HG02938 (cell line): ENCODE measurements around the gene PRRC2A.

Experiments
- ATAC-seq: cut with Tn5 transposase; IDR thresholded peaks from one replicate; pipeline ENCODE4 v1.9.1; 2021; ENCODE audit warnings: mild to moderate bottlenecking, moderate library complexity; ENCODE audit not compliant: unreplicated experiment

PRRC2A gene

DNA sequence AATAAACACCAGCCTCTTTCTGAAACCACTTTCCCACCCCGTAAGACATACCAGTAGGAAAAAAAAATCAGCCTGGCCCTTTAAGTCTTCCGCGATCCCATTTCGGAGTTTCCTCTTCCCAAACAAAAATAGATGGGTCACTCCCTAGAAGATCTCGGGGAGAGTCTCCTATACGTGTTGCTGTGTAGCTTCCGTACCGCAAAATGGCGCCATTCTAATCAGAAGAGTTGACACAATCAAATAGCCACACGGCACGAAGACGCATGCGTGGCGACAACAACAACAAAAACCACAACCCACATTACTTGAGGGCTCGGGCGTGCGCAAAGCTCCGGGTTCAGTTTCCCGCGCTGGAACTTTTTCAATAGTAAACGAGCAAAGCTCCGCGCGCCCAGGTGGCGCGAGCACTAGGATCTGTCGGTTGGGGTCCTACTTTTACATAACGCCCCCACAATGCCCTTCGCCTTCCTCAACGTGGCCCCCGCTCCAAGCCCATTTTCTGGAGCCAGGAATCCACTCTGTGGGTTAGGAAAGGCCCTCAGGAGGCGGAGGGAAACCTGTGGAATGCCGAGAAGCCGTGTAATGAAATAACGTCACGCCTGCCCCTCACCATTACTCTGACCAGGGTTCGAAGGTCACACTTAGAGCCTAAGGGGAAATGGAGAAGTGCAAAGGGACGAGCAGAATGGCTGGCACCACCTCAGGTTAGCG lies 44.4 kb downstream of the PRRC2A start, which contains the start of gene GPANK1:
TSS of gene GPANK1 (minus strand) at position 208 of the 711 bp plus-strand sequence. CDS start 519 bp downstream, outside the sequence.
- ATAC-seq: peak; percentile 36

DNA sequence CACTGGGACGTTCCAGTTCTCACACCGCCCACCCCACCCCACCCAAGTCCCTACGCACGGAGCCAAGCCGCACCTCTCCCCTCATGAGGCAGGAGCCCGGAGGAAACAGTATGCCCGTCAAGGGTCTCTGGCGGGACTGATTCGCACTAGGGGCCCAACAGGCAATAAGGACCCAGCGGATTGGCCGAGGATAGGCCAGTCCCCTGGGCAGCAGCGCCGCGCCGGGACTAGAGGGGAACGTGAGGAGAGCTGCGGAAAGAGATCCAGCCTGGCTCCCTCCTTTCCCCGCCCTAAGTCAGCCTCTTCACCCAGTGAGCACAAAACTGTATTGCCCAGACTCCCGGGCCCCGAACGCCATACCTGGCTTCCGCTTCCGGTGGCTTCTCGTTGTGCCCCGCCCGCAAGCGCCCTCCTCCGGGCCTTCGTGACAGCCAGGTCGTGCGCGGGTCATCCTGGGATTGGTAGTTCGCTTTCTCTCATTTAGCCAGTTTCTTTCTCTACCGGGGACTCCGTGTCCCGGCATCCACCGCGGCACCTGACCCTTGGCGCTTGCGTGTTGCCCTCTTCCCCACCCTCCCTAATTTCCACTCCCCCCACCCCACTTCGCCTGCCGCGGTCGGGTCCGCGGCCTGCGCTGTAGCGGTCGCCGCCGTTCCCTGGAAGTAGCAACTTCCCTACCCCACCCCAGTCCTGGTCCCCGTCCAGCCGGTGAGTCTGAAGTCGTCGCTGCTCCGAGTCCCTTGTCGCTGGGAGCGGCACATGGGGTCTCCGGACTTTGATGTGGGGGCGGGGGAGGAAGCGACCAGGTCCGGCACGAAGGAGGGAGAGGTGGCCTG lies 45.2 kb downstream of the PRRC2A start, which contains the start of gene CSNK2B:
TSS of gene CSNK2B (plus strand) at position 580 of the 836 bp plus-strand sequence. CDS start 752 bp downstream, outside the sequence.
- ATAC-seq: peak; percentile 67

DNA sequence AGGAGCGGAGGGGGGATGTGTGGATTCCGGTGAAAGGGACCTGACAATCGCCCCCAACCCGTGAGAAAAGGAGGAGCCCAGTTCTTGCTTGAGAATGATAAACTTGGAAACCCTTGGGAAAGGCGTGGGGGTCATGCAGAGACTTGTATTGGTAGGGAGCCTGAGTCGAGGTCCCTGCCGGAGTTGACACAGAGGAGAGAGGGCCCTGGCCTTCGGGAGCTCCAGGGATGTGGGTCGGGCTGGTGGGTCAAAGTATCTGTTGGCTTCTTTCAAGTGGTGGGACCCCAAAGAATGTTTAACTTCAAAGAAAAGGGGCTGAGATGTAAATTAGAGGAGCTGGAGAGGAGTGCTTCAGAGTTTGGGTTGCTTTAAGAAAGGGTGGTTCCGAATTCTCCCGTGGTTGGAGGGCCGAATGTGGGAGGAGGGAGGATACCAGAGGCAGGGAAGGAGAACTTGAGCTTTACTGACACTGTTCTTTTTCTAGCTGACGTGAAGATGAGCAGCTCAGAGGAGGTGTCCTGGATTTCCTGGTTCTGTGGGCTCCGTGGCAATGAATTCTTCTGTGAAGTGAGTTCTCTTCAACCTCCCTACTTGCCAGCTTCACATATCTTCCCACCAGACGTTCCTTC lies 45.9 kb downstream of the PRRC2A start:
- no peak for ATAC-seq

DNA sequence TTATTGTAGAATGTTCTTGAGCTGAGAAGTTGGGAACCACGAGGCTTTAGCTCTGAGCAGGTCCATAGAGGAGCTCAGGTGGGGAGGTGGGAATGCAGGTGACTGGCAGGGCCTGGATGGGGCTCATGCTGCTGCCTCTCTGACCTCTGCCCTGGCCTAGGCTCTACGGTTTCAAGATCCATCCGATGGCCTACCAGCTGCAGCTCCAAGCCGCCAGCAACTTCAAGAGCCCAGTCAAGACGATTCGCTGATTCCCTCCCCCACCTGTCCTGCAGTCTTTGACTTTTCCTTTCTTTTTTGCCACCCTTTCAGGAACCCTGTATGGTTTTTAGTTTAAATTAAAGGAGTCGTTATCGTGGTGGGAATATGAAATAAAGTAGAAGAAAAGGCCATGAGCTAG lies 49.2 kb downstream of the PRRC2A start, which contains the start of gene LY6G5B:
TSS of gene LY6G5B (plus strand) at position 301 of the 400 bp plus-strand sequence. CDS start 975 bp downstream, outside the sequence.
- ATAC-seq: no peak

DNA sequence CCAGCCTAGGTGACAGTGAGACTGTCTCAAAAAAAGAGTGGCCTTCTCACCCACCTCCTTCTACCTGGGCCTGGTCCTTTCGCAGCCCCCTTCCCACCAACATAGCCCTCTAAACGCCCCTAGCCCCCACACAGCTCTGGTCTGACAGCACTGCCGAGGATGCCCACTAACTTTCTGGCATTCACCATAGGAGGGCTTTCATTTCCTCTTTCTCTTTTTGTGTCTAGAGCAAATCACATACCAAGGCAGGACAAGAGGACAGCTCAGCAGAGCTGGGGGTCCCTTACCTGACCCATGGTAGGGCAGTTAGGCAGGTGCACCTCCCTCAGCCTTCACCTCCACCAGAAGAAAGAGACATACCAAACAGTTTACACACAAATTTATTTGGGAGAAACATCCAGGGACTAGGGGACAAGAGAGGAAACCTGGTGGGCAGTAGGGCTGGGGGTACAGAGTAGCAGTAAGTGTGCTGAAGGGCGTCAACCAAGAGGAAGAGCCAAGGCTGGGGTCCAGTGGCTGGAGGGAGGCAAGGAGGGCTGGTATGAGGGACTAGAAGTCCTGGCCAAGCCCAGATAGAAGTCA lies 55.9 kb downstream of the PRRC2A start:
- no peak for ATAC-seq

DNA sequence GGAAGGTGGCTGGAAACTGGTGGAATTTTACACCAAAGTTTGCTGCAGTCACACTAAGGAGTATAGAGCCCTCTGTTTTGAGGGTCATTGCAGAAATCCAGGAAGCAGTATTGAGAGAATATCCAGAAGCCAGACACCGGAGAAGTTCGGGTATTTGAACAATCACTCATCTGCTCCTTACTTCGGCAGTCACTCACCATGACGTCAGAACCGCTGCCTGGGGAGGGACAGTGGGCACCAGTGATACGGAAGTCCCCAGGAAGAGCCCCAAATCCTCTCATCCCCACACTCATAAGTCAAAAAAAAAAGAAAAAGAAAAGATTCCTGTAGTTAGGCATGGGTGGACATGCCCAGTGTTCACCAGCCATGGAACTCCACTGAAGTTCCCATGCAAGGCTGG lies 56.4 kb downstream of the PRRC2A start:
- ATAC-seq: no peak

DNA sequence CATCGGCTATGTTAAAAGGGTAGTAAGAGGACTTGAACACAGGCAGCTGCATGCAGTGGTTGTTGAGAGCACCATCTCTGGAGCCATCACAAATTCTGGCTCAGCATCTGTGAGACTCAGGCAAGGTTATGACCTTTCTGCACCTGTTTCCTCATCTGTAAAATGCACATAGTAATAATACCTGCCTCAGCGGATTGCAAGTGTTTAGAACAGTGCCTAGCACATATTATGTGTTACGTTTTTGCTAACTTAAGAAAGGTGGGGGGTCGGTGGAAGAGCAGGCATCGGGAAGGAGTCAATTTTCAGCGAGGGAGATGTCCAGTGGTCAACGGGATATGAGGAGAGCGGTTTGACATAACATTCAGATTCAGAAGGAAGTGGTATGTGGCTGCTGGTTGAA lies 57.4 kb downstream of the PRRC2A start:
- no peak for ATAC-seq

DNA sequence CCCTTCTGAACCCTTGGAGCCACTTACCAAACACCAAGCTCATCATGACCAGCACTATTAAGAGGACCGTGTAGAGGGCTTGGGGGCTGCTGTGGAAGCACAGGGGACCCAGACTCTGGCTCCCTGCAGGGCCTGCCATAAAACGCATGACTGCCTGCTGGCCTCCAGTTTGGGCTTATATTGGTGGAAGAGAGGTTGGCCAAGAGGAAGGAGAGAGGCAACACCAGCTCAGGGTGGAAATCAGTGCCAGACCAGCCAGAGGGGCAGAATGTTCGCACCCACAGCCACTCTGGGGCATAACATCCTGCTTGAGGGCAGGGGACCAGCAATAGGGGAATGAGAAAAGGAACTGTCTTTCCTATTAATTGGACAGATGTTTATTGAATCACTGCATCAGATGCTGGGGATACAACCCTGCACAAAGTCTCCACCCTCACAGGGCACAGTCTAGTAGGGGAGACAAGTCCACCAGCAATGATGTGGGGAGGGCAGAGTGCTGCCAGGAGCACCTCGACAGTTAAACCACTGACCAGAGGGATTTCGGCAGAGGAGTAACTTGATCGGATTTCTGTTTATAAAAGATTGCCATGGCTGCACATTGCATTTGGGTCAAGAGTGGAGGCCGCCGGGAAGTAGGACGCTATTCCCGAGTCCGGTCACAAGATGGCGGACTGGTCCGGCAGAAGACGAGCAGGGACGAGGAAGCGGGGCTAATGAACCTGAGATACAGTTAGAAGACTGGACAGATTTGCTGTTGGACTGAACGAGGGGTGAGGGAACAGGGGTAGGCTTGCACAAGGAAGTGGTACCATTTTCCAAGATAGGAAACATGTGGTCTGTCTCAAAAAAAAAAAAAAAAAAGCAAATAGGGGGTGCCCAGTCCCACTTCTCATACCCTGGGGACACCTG lies 60.0 kb downstream of the PRRC2A start, which contains the start of gene LY6G5C:
TSS of gene LY6G5C (minus strand) at position 842 of the 909 bp plus-strand sequence. CDS start at position 148, 694 bp downstream.
- no peak for ATAC-seq

DNA sequence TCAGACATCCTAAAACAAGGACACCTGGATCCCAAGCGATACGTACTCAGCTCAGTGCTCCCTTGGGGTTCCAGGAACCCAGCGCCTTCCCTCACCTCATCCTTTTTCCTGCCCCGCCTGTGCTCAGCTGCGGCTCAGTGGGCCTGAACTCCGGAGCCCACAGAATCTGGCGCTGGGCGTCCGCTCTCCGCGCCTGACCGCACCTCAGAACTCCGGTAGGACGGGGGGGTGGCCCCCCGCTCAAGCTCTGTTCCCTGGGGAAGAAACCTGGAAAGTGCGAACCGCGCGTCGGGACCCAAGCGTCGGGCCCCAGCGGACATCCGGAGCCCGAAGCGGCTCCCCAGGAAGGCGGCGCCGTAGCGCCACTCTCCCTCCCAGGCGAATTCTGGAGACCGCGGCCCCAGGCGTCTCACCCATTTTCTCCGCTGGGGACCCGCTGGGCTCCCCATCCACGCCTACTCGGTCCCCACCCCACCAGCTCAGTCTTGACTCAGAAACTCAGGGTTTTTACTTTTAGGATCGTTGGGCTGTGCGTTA lies 60.7 kb downstream of the PRRC2A start:
- ATAC-seq: no peak

DNA sequence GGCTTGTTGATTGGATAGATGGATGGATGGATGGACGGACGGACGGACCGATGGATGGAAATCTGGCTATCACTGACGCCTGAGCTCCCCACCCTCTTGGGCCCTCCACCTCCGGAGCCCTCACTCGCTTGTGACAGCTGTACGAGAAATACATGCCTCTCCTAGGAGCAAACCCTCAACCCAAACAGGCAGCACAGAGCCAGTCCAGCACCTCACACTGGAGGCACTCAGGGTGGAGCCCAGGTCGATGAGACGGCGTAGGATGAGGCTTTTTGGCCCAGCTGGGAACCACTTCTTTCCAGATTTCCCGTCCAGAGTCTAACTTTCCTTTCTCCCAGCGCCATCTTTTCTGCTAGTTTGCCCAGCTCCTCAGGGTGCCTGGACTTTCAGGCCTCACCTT lies 63.1 kb downstream of the PRRC2A start:
- ATAC-seq: no peak

DNA sequence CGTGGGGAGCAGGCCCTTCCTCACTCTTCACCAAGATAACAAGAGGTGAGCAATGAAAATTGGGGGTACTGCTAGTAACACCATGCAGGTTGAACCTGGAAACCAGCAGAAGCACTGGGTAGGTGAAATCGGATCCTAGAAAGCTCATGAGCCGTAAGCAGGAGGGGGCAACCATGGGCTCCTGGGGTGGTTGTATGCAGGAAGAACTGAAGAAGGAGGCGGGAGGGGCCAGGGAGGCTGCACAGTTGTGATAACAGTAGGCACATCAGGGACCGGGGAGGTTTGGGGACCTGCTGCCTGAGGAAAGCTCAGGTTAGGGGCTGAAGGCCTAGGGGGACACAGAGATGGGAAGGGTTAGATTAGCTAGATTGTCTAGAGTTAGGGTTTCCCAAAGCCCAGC lies 66.0 kb downstream of the PRRC2A start:
- no peak for ATAC-seq

DNA sequence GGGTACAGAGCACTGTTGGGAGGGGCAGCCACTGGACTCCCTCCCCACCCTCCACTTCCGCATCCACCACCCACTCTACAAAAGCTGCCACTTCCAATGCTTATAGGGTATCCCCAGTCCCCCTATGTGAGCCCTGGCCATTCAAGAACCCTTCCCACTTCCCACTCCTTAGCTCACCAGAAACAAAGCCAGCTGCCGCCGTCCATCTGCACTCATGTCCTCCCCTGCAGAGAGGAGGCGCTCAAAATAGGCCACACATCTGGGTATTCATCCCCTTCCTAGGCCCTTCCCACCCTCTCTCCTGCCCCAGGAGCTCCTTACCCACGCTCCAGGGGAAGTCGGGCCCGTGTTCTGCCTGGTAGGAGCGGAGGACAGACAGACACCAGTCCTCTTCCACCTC lies 66.8 kb downstream of the PRRC2A start:
- no peak for ATAC-seq
